ENCODE measurements around the gene KLHL13.
"Not testable (repeated sequence)": the region's sequence is repeated elsewhere in the genome, so short reads cannot be mapped to it uniquely, and the experiment has no call there.

KLHL13 gene

DNA sequence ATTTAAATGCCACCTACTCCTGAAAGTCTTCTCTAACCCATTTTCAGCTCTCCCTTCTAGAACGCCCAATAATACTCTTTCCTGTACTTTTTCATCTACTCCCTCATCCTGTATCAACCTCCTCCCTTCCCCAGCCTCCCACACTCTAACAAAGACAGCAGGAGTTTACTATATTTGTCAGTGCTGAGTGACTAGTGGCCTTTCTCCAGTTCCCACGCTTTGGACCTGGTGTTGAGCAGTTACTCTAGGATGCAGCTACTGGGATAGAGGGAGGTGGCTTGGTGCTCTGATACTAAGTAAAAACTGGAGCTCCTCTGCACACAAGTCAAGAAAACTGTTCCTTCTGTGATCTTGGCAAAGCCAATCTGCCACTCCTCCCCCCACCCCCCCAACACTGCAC lies 36.1 kb upstream of the KLHL13 start:
- Mint-ChIP-seq H3K27me3 (ENCODE audit: low read depth, poor library complexity) (no peaks in the 10 kb centered on the region), H3K4me3 (no peak overlapping the region), H3K27ac (no peak overlapping the region), H3K4me1 (no peaks in the 10 kb centered on the region), H3K9me3 (peaks cover 37% of the 10 kb centered on the region), H3K36me3 (ENCODE audit: low read depth) (no peaks in the 10 kb centered on the region)
- TF ChIP-seq, protein P1, sequence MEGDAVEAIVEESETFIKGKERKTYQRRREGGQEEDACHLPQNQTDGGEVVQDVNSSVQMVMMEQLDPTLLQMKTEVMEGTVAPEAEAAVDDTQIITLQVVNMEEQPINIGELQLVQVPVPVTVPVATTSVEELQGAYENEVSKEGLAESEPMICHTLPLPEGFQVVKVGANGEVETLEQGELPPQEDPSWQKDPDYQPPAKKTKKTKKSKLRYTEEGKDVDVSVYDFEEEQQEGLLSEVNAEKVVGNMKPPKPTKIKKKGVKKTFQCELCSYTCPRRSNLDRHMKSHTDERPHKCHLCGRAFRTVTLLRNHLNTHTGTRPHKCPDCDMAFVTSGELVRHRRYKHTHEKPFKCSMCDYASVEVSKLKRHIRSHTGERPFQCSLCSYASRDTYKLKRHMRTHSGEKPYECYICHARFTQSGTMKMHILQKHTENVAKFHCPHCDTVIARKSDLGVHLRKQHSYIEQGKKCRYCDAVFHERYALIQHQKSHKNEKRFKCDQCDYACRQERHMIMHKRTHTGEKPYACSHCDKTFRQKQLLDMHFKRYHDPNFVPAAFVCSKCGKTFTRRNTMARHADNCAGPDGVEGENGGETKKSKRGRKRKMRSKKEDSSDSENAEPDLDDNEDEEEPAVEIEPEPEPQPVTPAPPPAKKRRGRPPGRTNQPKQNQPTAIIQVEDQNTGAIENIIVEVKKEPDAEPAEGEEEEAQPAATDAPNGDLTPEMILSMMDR (IDR thresholded peaks at IDR 0.05) = no peak
- DNase-seq = no peak

DNA sequence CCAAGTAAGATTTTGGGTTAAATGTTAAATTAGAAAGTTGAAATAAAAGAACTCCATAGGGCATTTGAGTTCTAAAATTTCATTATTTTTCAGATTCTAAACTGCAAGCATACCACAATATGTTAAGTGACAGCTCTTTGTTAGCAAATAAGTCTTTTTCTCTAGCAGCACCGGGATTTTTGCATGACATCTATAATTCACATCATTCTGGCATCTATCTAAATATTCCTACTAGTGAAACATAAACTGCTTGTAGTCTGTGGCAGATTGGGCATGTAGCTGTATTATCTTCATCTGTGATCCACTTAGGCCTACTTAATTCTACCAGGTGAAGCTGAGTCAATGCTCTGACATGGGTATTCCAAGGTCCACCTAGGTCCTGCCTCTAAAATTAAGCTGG lies 32.1 kb upstream of the KLHL13 start:
- no peaks in the 10 kb centered on the region for H3K27me3 Mint-ChIP-seq (ENCODE audit: low read depth, poor library complexity)
- H3K9me3 Mint-ChIP-seq = peaks cover 40% of the 10 kb centered on the region
- H3K36me3 Mint-ChIP-seq (ENCODE audit: low read depth) = no peaks in the 10 kb centered on the region
- no peak overlapping the region for H3K4me3 Mint-ChIP-seq
- DNase-seq = no peak
- no peak overlapping the region for H3K27ac Mint-ChIP-seq
- TF ChIP-seq, protein P1 (IDR thresholded peaks at IDR 0.05) = no peak
- no peaks in the 10 kb centered on the region for H3K4me1 Mint-ChIP-seq

GRCh38 chrX:118147771-118148170 lies 31.2 kb upstream of the KLHL13 start:
- not testable (repeated sequence) for H3K4me3 Mint-ChIP-seq; DNase-seq; H3K36me3 Mint-ChIP-seq (ENCODE audit: low read depth); H3K27me3 Mint-ChIP-seq (ENCODE audit: low read depth, poor library complexity); H3K27ac Mint-ChIP-seq; H3K4me1 Mint-ChIP-seq
- peaks cover 38% of the 10 kb centered on the region for H3K9me3 Mint-ChIP-seq

DNA sequence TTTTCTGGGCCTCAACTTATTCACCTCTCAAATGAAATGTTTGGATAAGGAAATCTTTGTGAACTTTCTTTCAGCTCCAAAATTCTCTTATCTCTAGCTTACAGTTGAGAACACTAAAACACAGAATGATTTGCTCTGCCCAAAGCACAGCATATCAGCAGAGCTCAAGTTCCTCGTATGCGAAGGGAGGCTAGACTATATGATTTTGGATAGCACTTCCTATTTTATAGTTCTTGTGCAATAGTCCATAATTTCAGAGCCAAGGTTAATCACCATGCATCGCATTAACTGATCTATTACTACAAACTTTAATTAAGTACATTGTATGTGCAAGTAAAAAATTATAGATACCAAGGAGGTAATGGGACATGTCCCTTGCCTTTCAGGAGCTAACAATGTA lies 27.0 kb upstream of the KLHL13 start:
- no peak overlapping the region for H3K27ac Mint-ChIP-seq
- DNase-seq = no peak
- no peaks in the 10 kb centered on the region for H3K27me3 Mint-ChIP-seq (ENCODE audit: low read depth, poor library complexity)
- no peaks in the 10 kb centered on the region for H3K4me1 Mint-ChIP-seq
- H3K4me3 Mint-ChIP-seq = no peak overlapping the region
- H3K9me3 Mint-ChIP-seq = peaks cover 34% of the 10 kb centered on the region
- TF ChIP-seq, protein P1 (IDR thresholded peaks at IDR 0.05) = no peak
- H3K36me3 Mint-ChIP-seq (ENCODE audit: low read depth) = no peaks in the 10 kb centered on the region

- Mint-ChIP-seq H3K27me3 (ENCODE audit: low read depth, poor library complexity) (no peaks in the 10 kb centered on the region), H3K4me1 (no peaks in the 10 kb centered on the region), H3K9me3 (peaks cover 23% of the 10 kb centered on the region), H3K27ac (no peak overlapping the region), H3K4me3 (no peak overlapping the region), H3K36me3 (ENCODE audit: low read depth) (no peaks in the 10 kb centered on the region)
- DNase-seq = no peak
- TF ChIP-seq, protein P1 (IDR thresholded peaks at IDR 0.05) = no peak
Measured at GRCh38 chrX:118131336-118131735, 14.7 kb upstream of the KLHL13 start.

- Mint-ChIP-seq H3K27me3 (ENCODE audit: low read depth, poor library complexity) (no peaks in the 10 kb centered on the region), H3K27ac (no peak overlapping the region), H3K9me3 (peaks cover 27% of the 10 kb centered on the region), H3K4me3 (no peak overlapping the region), H3K36me3 (ENCODE audit: low read depth) (no peaks in the 10 kb centered on the region), H3K4me1 (no peaks in the 10 kb centered on the region)
- no peak for DNase-seq
- TF ChIP-seq, protein P1 (IDR thresholded peaks at IDR 0.05) = no peak
Measured at GRCh38 chrX:118129681-118130080, 13.1 kb upstream of the KLHL13 start.

All from nephron progenitor cell (in vitro differentiated cells).